ENCODE measurements around the gene RHBDD2. TPM values are rescaled to one million over a fixed set of nuclear protein-coding genes. Genes with fewer than 3 reads are reported as not detected.
"Not testable (repeated sequence)": the region's sequence is repeated elsewhere in the genome, so short reads cannot be mapped to it uniquely, and the experiment has no call there.

The RHBDD2 gene
- polyA plus RNA-seq, 3 donors: 55.4 to 65.8 (median 55.4) TPM

GRCh38 chr7:75888464-75889222, 9.8 kb downstream of the RHBDD2 start:
- no peak for DNase-seq (ENCODE audit: low read depth in 3 of 3, low spot score in 2 of 3)

GRCh38 chr7:75889223-75889825, 10.5 kb downstream of the RHBDD2 start:
- DNase-seq (ENCODE audit: low read depth in 3 of 3, low spot score in 2 of 3): no peak

- DNase-seq (ENCODE audit: low read depth in 3 of 3, low spot score in 2 of 3): no peak
Observed at GRCh38 chr7:75889826-75890225, 11.0 kb downstream of the RHBDD2 start.

- not testable (repeated sequence) for DNase-seq (ENCODE audit: low read depth in 3 of 3, low spot score in 2 of 3)
Observed at GRCh38 chr7:75891237-75891636, 12.4 kb downstream of the RHBDD2 start.

- DNase-seq (ENCODE audit: low read depth in 3 of 3, low spot score in 2 of 3): no peak
Observed at GRCh38 chr7:75891815-75892411, 13.1 kb downstream of the RHBDD2 start.

GRCh38 chr7:75892634-75893272, 13.9 kb downstream of the RHBDD2 start:
- no peak for DNase-seq (ENCODE audit: low read depth in 3 of 3, low spot score in 2 of 3)

GRCh38 chr7:75896803-75897327, 18.0 kb downstream of the RHBDD2 start:
- DNase-seq (ENCODE audit: low read depth in 3 of 3, low spot score in 2 of 3): no peak

- DNase-seq (ENCODE audit: low read depth in 3 of 3, low spot score in 2 of 3): no peak
Observed at GRCh38 chr7:75900617-75901315, 21.9 kb downstream of the RHBDD2 start.

- DNase-seq (ENCODE audit: low read depth in 3 of 3, low spot score in 2 of 3): no peak
Observed at GRCh38 chr7:75905785-75906604, 27.2 kb downstream of the RHBDD2 start.

GRCh38 chr7:75906991-75907667, 28.3 kb downstream of the RHBDD2 start:
- no peak for DNase-seq (ENCODE audit: low read depth in 3 of 3, low spot score in 2 of 3)

GRCh38 chr7:75907668-75908039, 28.8 kb downstream of the RHBDD2 start:
- not testable (repeated sequence) for DNase-seq (ENCODE audit: low read depth in 3 of 3, low spot score in 2 of 3)

- no peak for DNase-seq (ENCODE audit: low read depth in 3 of 3, low spot score in 2 of 3)
Observed at GRCh38 chr7:75909521-75910132, 30.8 kb downstream of the RHBDD2 start.

- not testable (repeated sequence) for DNase-seq (ENCODE audit: low read depth in 3 of 3, low spot score in 2 of 3)
Observed at GRCh38 chr7:75911186-75911585, 32.4 kb downstream of the RHBDD2 start.

- no peak for DNase-seq (ENCODE audit: low read depth in 3 of 3, low spot score in 2 of 3)
Observed at GRCh38 chr7:75913437-75913836, 34.6 kb downstream of the RHBDD2 start.

- DNase-seq (ENCODE audit: low read depth in 3 of 3, low spot score in 2 of 3): no peak
Observed at GRCh38 chr7:75914169-75914654, 35.4 kb downstream of the RHBDD2 start.

- peak; percentile 72 to 84 (median 83) for DNase-seq (ENCODE audit: low read depth in 3 of 3, low spot score in 2 of 3)
Observed at GRCh38 chr7:75914655-75915415, 36.0 kb downstream of the RHBDD2 start, which contains the start of gene POR. POR (plus strand) TSS chr7:75915155; CDS start chr7:75954002, 38,847 bp downstream.

- no peak for DNase-seq (ENCODE audit: low read depth in 3 of 3, low spot score in 2 of 3)
Observed at GRCh38 chr7:75915416-75916156, 36.8 kb downstream of the RHBDD2 start.
